ENCODE measurements around the gene PIM1. TPM values are rescaled to one million over a fixed set of nuclear protein-coding genes. Genes with fewer than 3 reads are reported as not detected.
A peak's percentile ranks its signal among the peaks of the same experiment; 100 is the strongest.

Gene PIM1
- total RNA-seq, 2 donors from 2014 or later, result 7.3 to 10.6 TPM

GRCh38 chr6:37171201-37171969, 1.4 kb downstream of the PIM1 start:
- H3K27me3 ChIP-seq, result no peaks in the 10 kb centered on the region
- TF ChIP-seq, protein P1, sequence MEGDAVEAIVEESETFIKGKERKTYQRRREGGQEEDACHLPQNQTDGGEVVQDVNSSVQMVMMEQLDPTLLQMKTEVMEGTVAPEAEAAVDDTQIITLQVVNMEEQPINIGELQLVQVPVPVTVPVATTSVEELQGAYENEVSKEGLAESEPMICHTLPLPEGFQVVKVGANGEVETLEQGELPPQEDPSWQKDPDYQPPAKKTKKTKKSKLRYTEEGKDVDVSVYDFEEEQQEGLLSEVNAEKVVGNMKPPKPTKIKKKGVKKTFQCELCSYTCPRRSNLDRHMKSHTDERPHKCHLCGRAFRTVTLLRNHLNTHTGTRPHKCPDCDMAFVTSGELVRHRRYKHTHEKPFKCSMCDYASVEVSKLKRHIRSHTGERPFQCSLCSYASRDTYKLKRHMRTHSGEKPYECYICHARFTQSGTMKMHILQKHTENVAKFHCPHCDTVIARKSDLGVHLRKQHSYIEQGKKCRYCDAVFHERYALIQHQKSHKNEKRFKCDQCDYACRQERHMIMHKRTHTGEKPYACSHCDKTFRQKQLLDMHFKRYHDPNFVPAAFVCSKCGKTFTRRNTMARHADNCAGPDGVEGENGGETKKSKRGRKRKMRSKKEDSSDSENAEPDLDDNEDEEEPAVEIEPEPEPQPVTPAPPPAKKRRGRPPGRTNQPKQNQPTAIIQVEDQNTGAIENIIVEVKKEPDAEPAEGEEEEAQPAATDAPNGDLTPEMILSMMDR (IDR thresholded peaks at IDR 0.05), result no peak
- no peak for TF ChIP-seq POLR2A (IDR thresholded peaks at IDR 0.05)
- peak overlapping the region; percentile 88 to 91 (median 90) for H3K27ac ChIP-seq
- DNase-seq, result peak; percentile 43 to 59 (median 54)
- no peak for ATAC-seq
- intact Hi-C loops (cut with DNase I), result loop anchor here (5.0 to 10.0 kb wide), 4 partner anchors 36 to 407 kb away; no protein-coding TSS in a partner anchor
- H3K4me3 ChIP-seq, result peak overlapping the region; percentile 12 to 85
- no peaks in the 10 kb centered on the region for H3K9me3 ChIP-seq
- H3K4me1 ChIP-seq, result peaks cover 28% of the 10 kb centered on the region
- WGBS, 2 donors, result 0 to 1% methylated on average over 19 to 43 of the region's 45 CpGs
- H3K36me3 ChIP-seq (replicated peaks in 1 of 2; ENCODE audit: insufficient read depth in 1 of 2, low read depth in 2 of 2), result peaks cover 9 to 12% of the 10 kb centered on the region in 2 donors

DNA sequence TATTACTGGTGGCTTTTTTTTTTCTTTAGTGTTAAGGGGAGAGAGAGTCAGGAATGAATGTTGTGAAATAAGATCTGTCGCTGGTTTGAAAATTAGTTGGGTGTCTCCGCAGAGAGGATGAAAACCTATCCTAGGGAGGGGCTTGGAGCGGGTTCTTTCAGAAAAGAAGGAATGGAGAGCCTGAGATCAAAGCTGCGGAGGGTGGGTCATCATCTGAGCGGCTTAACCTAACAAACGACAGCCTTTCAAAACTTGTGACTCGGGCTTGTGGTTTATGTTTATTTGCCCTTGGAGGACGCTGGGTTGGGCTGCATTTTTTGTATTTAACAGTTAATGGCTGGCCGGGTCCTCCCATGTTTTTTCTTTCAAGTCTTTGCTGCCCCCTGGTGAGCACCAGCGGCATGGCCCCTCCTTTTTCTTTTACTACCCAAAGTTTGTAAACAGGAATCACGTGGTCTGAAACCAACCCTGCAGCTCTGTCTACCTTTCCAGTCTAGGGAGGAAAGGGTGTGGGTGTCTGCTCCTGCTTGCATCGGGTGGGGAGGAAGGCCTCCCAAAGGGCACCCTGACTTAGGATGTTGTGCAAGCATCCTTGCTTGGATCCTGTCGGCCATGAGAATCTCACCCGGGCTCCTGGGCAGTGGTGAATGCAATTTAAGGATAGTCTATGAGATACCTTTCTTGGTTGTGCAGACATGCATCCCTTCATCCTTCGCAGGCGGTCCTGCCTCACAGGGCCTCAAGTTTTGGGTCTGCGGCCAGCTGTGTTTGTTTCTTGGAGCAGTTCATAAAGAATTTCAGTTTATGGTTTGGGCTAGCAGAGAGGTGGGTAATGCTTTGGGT, 2.2 kb downstream of the PIM1 start:
- Histone ChIP-seq H3K36me3 (replicated peaks in 1 of 2; ENCODE audit: insufficient read depth in 1 of 2, low read depth in 2 of 2) (peaks cover 9 to 12% of the 10 kb centered on the region in 2 donors), H3K4me1 (peaks cover 28% of the 10 kb centered on the region), H3K27me3 (no peaks in the 10 kb centered on the region), H3K4me3 (peak overlapping the region; percentile 12 to 13), H3K27ac (peak overlapping the region in 3 of 4 donors; percentile 88 to 91 (median 89)), H3K9me3 (no peaks in the 10 kb centered on the region)
- TF ChIP-seq POLR2A (IDR thresholded peaks at IDR 0.05), result peak in 2 of 3 donors; percentile 33 to 39
- TF ChIP-seq, protein P1 (IDR thresholded peaks at IDR 0.05), result peak; percentile 89 to 99 (median 99)
- 7 to 8% methylated on average over 16 to 17 of the region's 17 CpGs for WGBS, 2 donors
- intact Hi-C loops (cut with DNase I), result loop anchor here (5.0 to 10.0 kb wide), 4 partner anchors 35 to 407 kb away; no protein-coding TSS in a partner anchor
- peak; percentile 29 for ATAC-seq
- peak; percentile 91 to 95 (median 94) for DNase-seq

GRCh38 chr6:37172912-37173492, 3.0 kb downstream of the PIM1 start:
- no peaks in the 10 kb centered on the region for H3K9me3 ChIP-seq
- H3K4me1 ChIP-seq, result peaks cover 28% of the 10 kb centered on the region
- ATAC-seq, result no peak
- peak overlapping the region in 1 of 4 donors; percentile 21 for H3K27ac ChIP-seq
- H3K27me3 ChIP-seq, result no peaks in the 10 kb centered on the region
- intact Hi-C loops (cut with DNase I), result loop anchor here (5.0 to 10.0 kb wide), 4 partner anchors 34 to 408 kb away; no protein-coding TSS in a partner anchor
- peaks cover 9 to 12% of the 10 kb centered on the region in 2 donors for H3K36me3 ChIP-seq (replicated peaks in 1 of 2; ENCODE audit: insufficient read depth in 1 of 2, low read depth in 2 of 2)
- no peak overlapping the region for H3K4me3 ChIP-seq
- 81 to 83% methylated on average over 7 of the region's 7 CpGs for WGBS, 2 donors
- no peak for TF ChIP-seq POLR2A (IDR thresholded peaks at IDR 0.05)
- TF ChIP-seq, protein P1 (IDR thresholded peaks at IDR 0.05), result no peak
- no peak for DNase-seq

GRCh38 chr6:37173493-37174195, 3.7 kb downstream of the PIM1 start:
- Histone ChIP-seq H3K27me3 (no peaks in the 10 kb centered on the region), H3K4me1 (peaks cover 28% of the 10 kb centered on the region), H3K27ac (no peak overlapping the region), H3K4me3 (no peak overlapping the region), H3K9me3 (no peaks in the 10 kb centered on the region), H3K36me3 (replicated peaks in 1 of 2; ENCODE audit: insufficient read depth in 1 of 2, low read depth in 2 of 2) (peaks cover 9 to 12% of the 10 kb centered on the region in 2 donors)
- no peak for TF ChIP-seq POLR2A (IDR thresholded peaks at IDR 0.05)
- TF ChIP-seq, protein P1 (IDR thresholded peaks at IDR 0.05), result no peak
- DNase-seq, result no peak
- WGBS, 2 donors, result 67 to 69% methylated on average over 3 to 9 of the region's 9 CpGs
- intact Hi-C loops (cut with DNase I), result loop anchor here (5.0 to 10.0 kb wide), 4 partner anchors 34 to 409 kb away; no protein-coding TSS in a partner anchor
- no peak for ATAC-seq

Data from body of pancreas (tissue), 4 donors.